HEK293 (cell line): Measurements from ENCODE around the gene PRM1.

Source experiments
- CTCF ChIA-PET: fragments of 350-600 bp; formaldehyde crosslinking; extraction: SDS; loops from one replicate; lab custom pipeline; 2021; ENCODE audit warnings: antibody characterized with exemption; lab: Yijun Ruan, JAX
- POLR2A ChIA-PET: fragments of 300-600 bp; formaldehyde crosslinking; extraction: SDS; loops from one replicate; lab custom pipeline; 2020; ENCODE audit warnings: antibody characterized with exemption, inconsistent platforms; lab: Yijun Ruan, JAX
- H3K27ac ChIP-seq: fragments of 200-500 bp; sonication (Bioruptor generic); 2 replicates; pipeline ENCODE4 v1.5.1; 2014; ENCODE audit warnings: low read depth, low read length, control low read depth, inconsistent platforms; ENCODE audit errors: extremely low read depth
- H3K36me3 ChIP-seq, 2 experiments: fragments of 200-500 bp in 1 of 2; sonication (Bioruptor generic) in 1 of 2; 1 replicate in 1 of 2; 2 replicates in 1 of 2; pipeline ENCODE4 v1.5.1; 2014 to 2017; ENCODE audit warnings: inconsistent platforms in 2 of 2, low read length in 2 of 2; ENCODE audit not compliant: control insufficient read depth in 2 of 2, insufficient read depth in 1 of 2
- H3K4me1 ChIP-seq: fragments of 200-500 bp; sonication (Bioruptor generic); 2 replicates; pipeline ENCODE4 v1.5.1; 2014; ENCODE audit warnings: mild to moderate bottlenecking, low read length, inconsistent platforms; ENCODE audit not compliant: control insufficient read depth, insufficient read depth
- H3K4me3 ChIP-seq: 2 replicates; pipeline ENCODE4 v1.5.1; 2011; ENCODE audit warnings: low read depth, mild to moderate bottlenecking, control low read depth, low read length, moderate library complexity
- H3K9me3 ChIP-seq: fragments of 200-500 bp; sonication (Bioruptor generic); 2 replicates; pipeline ENCODE4 v1.5.1; 2014; ENCODE audit warnings: low read depth, low read length, inconsistent platforms; ENCODE audit not compliant: control insufficient read depth, insufficient read depth
- KLF1 ChIP-seq: fragments of 450-650 bp; formaldehyde crosslinking; IDR thresholded peaks from 2 replicates; pipeline ENCODE4 v1.5.1; 2016; ENCODE audit warnings: missing biosample characterization, missing genetic modification characterization
- KLF16 ChIP-seq: fragments of 450-650 bp; formaldehyde crosslinking; IDR thresholded peaks from 2 replicates; pipeline ENCODE4 v1.5.1; 2017; ENCODE audit warnings: missing biosample characterization, missing genetic modification characterization
- SCRT2 ChIP-seq: fragments of 450-650 bp; formaldehyde crosslinking; IDR thresholded peaks from 2 replicates; pipeline ENCODE4 v1.5.1; 2016; ENCODE audit warnings: missing biosample characterization, missing genetic modification characterization
- ZBTB48 ChIP-seq: fragments of 450-650 bp; formaldehyde crosslinking; IDR thresholded peaks from 2 replicates; pipeline ENCODE4 v1.5.1; 2016; ENCODE audit warnings: missing biosample characterization, missing genetic modification characterization
- ZFP3 ChIP-seq: fragments of 450-650 bp; formaldehyde crosslinking; IDR thresholded peaks from 2 replicates; pipeline ENCODE4 v1.5.1; 2016; ENCODE audit warnings: low read depth, missing biosample characterization, missing genetic modification characterization
- ZNF114 ChIP-seq: fragments of 450-650 bp; formaldehyde crosslinking; IDR thresholded peaks from 2 replicates; pipeline ENCODE4 v1.5.0; 2017; ENCODE audit warnings: missing biosample characterization, missing genetic modification characterization
- ZNF221 ChIP-seq: fragments of 450-650 bp; formaldehyde crosslinking; IDR thresholded peaks from 2 replicates; pipeline ENCODE4 v1.5.1; 2017; ENCODE audit warnings: missing biosample characterization, missing genetic modification characterization, borderline replicate concordance
- ZNF292 ChIP-seq: fragments of 450-650 bp; formaldehyde crosslinking; IDR thresholded peaks from 2 replicates; pipeline ENCODE4 v1.5.1; 2016; ENCODE audit warnings: low read depth, missing biosample characterization, missing genetic modification characterization, borderline replicate concordance
- ZNF394 ChIP-seq: fragments of 450-650 bp; formaldehyde crosslinking; IDR thresholded peaks from 2 replicates; pipeline ENCODE4 v1.5.1; 2016; ENCODE audit warnings: missing biosample characterization, missing genetic modification characterization, mild to moderate bottlenecking, moderate library complexity, borderline replicate concordance
- ZNF501 ChIP-seq: fragments of 450-650 bp; formaldehyde crosslinking; IDR thresholded peaks from 2 replicates; pipeline ENCODE4 v1.5.1; 2016; ENCODE audit warnings: missing biosample characterization, missing genetic modification characterization
- ZNF529 ChIP-seq: fragments of 450-650 bp; formaldehyde crosslinking; IDR thresholded peaks from 2 replicates; pipeline ENCODE4 v1.5.1; 2017; ENCODE audit warnings: missing genetic modification characterization, missing biosample characterization; ENCODE audit not compliant: insufficient replicate concordance
- ZNF548 ChIP-seq: fragments of 450-650 bp; formaldehyde crosslinking; IDR thresholded peaks from 2 replicates; pipeline ENCODE4 v1.5.1; 2016; ENCODE audit warnings: missing biosample characterization, missing genetic modification characterization
- ZNF555 ChIP-seq: fragments of 450-650 bp; formaldehyde crosslinking; conservative IDR thresholded peaks from 2 replicates; pipeline ENCODE4 v1.5.1; 2017; ENCODE audit warnings: missing biosample characterization, mild to moderate bottlenecking, missing genetic modification characterization, inconsistent platforms
- ZNF670 ChIP-seq: fragments of 450-650 bp; formaldehyde crosslinking; IDR thresholded peaks from 2 replicates; pipeline ENCODE4 v1.5.1; 2016; ENCODE audit warnings: missing biosample characterization, missing genetic modification characterization, low read depth
- TF ChIP-seq, protein P1 (sequence below): fragments of 450-650 bp; formaldehyde crosslinking; IDR thresholded peaks from 2 replicates; pipeline ENCODE4 v1.5.1; 2016; ENCODE audit warnings: missing biosample characterization, missing genetic modification characterization
- TF ChIP-seq, protein P2 (sequence below): fragments of 450-650 bp; formaldehyde crosslinking; IDR thresholded peaks from 2 replicates; pipeline ENCODE4 v1.5.1; 2016; ENCODE audit warnings: missing biosample characterization, missing genetic modification characterization
- TF ChIP-seq, protein P3 (sequence below): fragments of 450-650 bp; formaldehyde crosslinking; IDR thresholded peaks from 2 replicates; pipeline ENCODE4 v1.5.1; 2016; ENCODE audit warnings: missing biosample characterization, missing genetic modification characterization
- TF ChIP-seq, protein P4 (sequence below): fragments of 450-650 bp; formaldehyde crosslinking; IDR thresholded peaks from 2 replicates; pipeline ENCODE4 v1.5.0; 2017; ENCODE audit warnings: missing biosample characterization, missing genetic modification characterization, borderline replicate concordance
- TF ChIP-seq, protein P5 (sequence below): fragments of 450-650 bp; formaldehyde crosslinking; IDR thresholded peaks from 2 replicates; pipeline ENCODE4 v1.5.1; 2016; ENCODE audit warnings: missing biosample characterization, missing genetic modification characterization

PRM1 gene

DNA sequence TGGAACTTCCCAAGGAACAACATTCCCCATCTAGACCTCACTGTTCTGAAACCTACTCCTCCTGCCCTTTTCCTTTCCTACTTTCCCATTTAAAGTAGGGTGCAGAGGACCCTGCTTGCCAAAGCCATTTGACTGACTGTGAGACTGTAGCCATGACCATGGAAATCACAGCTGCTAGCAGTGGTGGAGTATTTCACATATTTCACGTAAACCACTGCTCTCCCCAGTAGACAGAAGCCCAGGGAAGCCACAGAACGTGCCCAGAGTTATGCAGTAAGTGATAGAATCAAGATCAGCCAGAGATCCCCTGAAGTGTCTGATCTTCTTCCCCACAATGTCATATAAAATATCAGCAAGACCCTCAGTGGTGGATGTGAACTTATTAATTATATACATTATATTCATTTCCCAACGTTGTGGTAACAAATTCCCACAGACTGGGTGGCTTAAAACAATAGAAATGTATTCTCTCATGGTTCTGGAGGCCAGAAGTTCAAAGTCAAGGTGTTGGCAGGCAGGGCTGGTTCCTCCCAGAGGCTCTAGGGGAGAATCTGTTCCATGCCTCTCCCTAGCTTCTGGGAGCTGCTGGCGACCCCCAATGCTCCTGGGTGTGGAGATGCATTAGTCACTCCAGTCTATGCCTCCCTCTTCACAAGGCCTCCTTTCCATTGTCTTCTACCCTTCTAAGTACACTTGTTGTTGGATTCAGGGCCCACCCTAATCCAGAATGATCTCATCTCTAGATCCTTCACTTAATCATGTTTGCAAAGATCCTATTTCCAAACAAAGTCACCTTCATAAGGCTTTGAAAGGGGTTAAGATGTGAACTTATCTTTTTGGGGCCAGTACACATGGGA, 20.7 kb upstream of the PRM1 start:
- CTCF ChIA-PET: interaction anchor here (0.7 kb wide), 1 partner anchor 25 kb away, joined by 5 read pairs; no protein-coding TSS in a partner anchor
- no peak overlapping the region for H3K27ac ChIP-seq

DNA sequence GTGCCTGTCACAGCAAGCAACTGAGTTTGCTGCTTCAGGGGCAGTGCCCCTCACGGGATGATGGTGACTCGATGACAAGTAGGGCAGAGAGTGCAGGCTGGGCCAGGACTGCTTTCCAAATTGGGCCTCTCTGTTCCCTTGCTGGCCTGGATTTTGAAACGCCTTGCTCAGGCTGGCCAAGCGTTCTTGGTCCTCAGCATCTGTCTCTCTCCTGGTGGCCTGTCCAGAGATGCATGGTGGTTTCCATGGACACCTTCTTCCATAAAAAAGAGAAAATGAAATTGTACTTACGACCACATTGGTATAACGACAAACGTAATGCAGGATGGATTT, 19.4 kb upstream of the PRM1 start:
- TF ChIP-seq ZNF555 (tag by site-specific recombination) (no peak), ZNF221 (no peak), ZNF548 (tag by site-specific recombination) (no peak), ZNF292 (no peak), ZFP3 (tag by site-specific recombination) (no peak), SCRT2 (tag by site-specific recombination) (no peak), ZNF529 (no peak), ZNF394 (tag by site-specific recombination) (no peak), ZBTB48 (tag by site-specific recombination) (no peak), ZNF501 (no peak), KLF16 (tag by site-specific recombination) (no peak)
- TF ChIP-seq, protein P1, sequence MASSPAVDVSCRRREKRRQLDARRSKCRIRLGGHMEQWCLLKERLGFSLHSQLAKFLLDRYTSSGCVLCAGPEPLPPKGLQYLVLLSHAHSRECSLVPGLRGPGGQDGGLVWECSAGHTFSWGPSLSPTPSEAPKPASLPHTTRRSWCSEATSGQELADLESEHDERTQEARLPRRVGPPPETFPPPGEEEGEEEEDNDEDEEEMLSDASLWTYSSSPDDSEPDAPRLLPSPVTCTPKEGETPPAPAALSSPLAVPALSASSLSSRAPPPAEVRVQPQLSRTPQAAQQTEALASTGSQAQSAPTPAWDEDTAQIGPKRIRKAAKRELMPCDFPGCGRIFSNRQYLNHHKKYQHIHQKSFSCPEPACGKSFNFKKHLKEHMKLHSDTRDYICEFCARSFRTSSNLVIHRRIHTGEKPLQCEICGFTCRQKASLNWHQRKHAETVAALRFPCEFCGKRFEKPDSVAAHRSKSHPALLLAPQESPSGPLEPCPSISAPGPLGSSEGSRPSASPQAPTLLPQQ (tag by site-specific recombination): no peak
- TF ChIP-seq, protein P2, sequence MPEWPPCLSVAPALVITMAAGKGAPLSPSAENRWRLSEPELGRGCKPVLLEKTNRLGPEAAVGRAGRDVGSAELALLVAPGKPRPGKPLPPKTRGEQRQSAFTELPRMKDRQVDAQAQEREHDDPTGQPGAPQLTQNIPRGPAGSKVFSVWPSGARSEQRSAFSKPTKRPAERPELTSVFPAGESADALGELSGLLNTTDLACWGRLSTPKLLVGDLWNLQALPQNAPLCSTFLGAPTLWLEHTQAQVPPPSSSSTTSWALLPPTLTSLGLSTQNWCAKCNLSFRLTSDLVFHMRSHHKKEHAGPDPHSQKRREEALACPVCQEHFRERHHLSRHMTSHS (tag by site-specific recombination): no peak
- TF ChIP-seq, protein P3, sequence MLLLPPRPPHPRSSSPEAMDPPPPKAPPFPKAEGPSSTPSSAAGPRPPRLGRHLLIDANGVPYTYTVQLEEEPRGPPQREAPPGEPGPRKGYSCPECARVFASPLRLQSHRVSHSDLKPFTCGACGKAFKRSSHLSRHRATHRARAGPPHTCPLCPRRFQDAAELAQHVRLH (tag by site-specific recombination): no peak
- TF ChIP-seq, protein P4, sequence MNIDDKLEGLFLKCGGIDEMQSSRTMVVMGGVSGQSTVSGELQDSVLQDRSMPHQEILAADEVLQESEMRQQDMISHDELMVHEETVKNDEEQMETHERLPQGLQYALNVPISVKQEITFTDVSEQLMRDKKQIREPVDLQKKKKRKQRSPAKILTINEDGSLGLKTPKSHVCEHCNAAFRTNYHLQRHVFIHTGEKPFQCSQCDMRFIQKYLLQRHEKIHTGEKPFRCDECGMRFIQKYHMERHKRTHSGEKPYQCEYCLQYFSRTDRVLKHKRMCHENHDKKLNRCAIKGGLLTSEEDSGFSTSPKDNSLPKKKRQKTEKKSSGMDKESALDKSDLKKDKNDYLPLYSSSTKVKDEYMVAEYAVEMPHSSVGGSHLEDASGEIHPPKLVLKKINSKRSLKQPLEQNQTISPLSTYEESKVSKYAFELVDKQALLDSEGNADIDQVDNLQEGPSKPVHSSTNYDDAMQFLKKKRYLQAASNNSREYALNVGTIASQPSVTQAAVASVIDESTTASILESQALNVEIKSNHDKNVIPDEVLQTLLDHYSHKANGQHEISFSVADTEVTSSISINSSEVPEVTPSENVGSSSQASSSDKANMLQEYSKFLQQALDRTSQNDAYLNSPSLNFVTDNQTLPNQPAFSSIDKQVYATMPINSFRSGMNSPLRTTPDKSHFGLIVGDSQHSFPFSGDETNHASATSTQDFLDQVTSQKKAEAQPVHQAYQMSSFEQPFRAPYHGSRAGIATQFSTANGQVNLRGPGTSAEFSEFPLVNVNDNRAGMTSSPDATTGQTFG (tag by site-specific recombination): no peak
- TF ChIP-seq, all 188 proteins: peak for 0
- Histone ChIP-seq H3K36me3 (no peaks in the 10 kb centered on the region), H3K9me3 (no peaks in the 10 kb centered on the region), H3K4me3 (no peak overlapping the region), H3K4me1 (0 out of 2 replicates have a peak, but pooled peaks cover 2% of the 10 kb centered on the region), H3K27ac (no peak overlapping the region)
- ChIA-PET CTCF (no interaction called here), POLR2A (no interaction called here)

More for the DNA sequence above, 20.7 kb upstream of the PRM1 start:
- Histone ChIP-seq H3K4me3 (no peak overlapping the region), H3K36me3 (no peaks in the 10 kb centered on the region), H3K4me1 (0 out of 2 replicates have a peak, but pooled peaks cover 2% of the 10 kb centered on the region), H3K9me3 (no peaks in the 10 kb centered on the region)
- TF ChIP-seq ZNF114 (tag by site-specific recombination): no peak
- TF ChIP-seq KLF1 (tag by site-specific recombination): peak; percentile 46; the same call in 1 of the 2 replicates
- TF ChIP-seq, protein P5, sequence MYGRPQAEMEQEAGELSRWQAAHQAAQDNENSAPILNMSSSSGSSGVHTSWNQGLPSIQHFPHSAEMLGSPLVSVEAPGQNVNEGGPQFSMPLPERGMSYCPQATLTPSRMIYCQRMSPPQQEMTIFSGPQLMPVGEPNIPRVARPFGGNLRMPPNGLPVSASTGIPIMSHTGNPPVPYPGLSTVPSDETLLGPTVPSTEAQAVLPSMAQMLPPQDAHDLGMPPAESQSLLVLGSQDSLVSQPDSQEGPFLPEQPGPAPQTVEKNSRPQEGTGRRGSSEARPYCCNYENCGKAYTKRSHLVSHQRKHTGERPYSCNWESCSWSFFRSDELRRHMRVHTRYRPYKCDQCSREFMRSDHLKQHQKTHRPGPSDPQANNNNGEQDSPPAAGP (tag by site-specific recombination): peak; percentile 96
- TF ChIP-seq ZNF670 (tag by site-specific recombination): no peak
- TF ChIP-seq, all 188 proteins: peak for 2
- POLR2A ChIA-PET: no interaction called here
